OCI-LY3 (cell line): ENCODE data around the gene VPS35L.

Experiments
- CTCF ChIP-seq: fragments of 200-600, 300-600 bp; sonication (generic); IDR thresholded peaks from 2 replicates; pipeline ENCODE4 v1.5.1; 2014; ENCODE audit warnings: antibody characterized with exemption, low read length, low read depth
- EZH2phosphoT487 ChIP-seq: fragments of 200-600 bp; shearing (Covaris generic); IDR thresholded peaks from 2 replicates; pipeline ENCODE4 v1.6.1; 2018; ENCODE audit warnings: antibody characterized with exemption, mixed run types, low read depth

GRCh38 chr16:19609359-19609758 lies 53.9 kb downstream of the VPS35L start:
- TF ChIP-seq CTCF (no peak), EZH2phosphoT487 (no peak)
